ENCODE data around the gene UROC1.

UROC1 gene

DNA sequence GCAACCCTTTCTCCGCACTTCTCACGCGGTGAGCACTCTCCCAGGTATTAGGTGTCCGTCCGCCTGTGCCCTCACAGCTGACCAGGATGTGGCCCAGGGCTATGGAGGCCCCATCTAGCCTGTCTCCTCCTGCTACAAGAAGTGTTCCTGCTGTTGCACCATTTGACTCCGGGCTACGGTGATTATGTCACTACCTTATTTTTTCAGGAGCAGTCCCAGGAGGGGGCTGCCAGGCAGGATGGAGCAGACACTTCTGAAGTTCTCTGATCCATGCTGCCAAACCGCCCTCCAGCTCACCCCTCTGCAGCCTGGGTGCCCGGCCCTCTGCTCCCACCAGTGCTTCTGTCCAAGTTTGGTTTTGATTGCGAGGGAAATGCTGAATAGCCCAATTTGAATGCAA lies 78.8 kb downstream of the UROC1 start:
- DNase-seq: no peak

DNA sequence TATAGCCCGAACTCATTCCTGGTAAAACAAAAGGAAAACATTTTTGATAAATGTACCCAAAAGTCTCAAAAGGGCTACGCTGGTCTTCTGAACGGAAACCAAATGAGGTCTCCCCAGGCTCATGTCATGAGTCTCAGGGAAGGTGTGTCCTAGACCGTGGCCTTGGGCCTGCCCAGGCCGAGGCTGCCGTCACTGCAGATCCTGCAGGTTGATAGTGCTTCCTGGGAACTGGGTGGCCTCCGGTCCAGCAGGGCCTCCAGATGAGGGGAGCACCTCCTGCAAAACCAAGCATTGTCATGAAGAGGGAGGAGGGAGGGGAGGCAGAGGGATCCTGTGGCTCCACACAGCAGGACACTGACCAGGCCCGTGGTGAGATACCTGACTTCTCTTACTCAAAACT lies 79.4 kb downstream of the UROC1 start:
- DNase-seq: no peak

DNA sequence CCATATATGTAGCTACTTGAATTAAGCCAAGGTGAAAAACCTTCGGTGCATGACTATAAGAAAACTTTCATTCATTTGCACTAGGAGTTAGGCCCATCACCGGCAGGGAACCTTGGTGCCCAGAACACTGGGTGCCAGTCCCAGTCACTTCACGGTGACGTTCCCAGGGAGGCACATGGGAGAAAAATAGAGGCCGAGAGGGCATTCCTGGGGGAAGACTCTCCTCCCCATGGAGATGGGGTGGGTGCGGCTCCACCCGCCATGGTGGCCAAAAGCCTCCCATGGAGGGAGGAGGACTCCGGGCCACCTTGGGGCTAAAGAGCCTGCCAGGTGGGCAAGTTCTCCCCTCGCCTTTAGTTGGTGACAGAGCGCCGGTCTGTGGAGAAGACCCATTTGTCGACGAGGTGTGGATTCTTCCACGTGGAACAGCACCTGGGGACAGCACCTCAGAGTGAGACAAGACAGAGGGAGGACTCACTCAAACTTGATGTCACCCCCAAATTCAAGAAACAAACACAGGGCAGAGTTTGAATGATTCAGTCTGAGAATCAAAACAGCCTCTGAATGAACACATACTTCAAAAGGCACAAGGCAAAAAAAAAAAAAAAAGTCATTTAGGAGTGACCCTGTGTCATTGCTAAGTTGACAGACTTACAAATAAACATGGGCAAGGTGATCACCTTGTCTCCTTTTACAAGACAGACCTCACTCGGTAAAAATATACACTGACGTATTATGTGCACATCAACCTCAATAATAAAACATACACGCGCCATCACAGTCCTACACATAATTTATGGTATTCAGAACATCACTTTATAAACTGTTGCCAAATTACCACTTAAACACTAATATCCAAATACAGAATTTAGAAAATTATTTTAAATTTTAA lies 80.5 kb downstream of the UROC1 start:
- DNase-seq: no peak

DNA sequence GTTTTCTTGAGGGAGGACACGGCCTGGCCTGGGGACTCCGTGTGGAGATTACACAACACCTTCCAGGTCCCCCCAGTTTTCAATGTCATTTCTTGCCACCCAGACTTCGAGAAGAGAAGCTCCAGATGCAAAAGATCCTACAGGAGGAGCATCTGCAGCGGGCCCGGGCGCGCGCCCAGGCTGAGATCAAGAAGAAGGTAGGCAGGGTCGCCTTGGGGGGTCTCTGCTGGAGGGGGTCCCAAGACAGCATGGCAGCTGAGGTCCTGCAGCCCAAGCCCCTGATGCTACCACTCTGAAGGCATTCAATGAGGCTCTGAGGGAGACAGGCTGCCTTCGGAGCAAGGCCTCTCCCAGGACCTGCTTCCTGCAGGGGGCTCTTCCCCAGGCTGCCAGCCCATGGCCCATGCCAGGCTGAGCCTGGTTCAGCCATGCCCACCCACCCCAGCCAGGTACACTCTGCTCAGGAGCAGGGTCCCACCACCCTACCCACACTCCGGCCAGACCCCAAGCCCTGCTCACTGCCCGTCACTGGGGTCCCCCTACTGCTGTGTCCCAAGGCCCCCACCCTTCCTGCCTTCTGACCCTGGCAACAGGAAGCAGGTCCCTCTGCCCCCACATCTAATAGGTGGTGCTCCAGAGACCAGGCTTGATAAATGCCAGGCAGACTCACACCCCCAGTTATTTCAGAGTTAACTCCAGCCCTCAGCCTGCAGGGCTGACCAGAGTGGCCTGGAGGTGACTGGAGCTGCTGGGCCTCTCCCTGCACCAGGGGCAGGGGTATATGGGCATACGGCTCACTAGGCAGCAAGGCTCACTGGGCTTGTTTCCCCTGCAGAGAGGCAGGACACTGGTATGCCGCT lies 81.9 kb downstream of the UROC1 start:
- no peak for DNase-seq

DNA sequence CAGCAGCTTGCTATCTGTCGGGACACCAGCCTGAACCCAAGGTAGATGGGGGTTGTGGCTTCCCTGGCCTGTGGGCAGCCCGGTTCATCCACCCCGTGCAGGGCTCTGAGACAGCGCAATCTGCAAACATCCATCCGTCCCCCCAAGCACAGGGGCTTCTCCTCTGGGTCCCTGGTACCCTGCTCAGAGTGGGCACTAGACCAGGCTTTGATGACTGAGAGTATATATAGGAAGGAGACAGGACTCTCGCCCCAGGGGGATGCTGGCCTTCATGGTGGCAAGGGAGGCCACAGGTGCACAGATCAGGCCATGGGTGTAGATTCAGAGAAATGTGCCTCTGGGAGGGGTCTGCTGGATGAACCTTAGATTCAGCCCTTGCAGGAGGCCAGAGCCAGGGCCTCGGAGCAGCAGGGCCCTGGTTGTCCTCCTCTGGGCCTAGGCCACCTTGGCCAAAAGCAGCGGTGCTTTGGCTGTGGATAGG lies 82.6 kb downstream of the UROC1 start:
- DNase-seq: no peak

DNA sequence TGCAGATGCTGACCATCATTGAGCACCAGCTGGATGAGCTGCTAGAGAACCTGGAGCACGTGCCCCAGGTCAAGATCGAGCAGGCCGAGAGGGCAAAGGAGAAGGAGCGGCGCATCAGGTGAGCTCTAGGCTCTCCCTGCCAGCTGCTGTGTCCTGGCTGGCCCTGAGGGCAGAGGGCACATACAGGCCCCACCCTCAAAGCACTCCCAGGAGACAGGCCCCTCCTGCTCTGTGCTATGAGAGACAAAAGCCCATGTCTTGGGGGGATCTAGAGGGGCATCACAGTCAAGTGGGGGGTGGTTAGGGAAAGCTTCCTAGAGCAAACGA lies 83.3 kb downstream of the UROC1 start:
- no peak for DNase-seq

DNA sequence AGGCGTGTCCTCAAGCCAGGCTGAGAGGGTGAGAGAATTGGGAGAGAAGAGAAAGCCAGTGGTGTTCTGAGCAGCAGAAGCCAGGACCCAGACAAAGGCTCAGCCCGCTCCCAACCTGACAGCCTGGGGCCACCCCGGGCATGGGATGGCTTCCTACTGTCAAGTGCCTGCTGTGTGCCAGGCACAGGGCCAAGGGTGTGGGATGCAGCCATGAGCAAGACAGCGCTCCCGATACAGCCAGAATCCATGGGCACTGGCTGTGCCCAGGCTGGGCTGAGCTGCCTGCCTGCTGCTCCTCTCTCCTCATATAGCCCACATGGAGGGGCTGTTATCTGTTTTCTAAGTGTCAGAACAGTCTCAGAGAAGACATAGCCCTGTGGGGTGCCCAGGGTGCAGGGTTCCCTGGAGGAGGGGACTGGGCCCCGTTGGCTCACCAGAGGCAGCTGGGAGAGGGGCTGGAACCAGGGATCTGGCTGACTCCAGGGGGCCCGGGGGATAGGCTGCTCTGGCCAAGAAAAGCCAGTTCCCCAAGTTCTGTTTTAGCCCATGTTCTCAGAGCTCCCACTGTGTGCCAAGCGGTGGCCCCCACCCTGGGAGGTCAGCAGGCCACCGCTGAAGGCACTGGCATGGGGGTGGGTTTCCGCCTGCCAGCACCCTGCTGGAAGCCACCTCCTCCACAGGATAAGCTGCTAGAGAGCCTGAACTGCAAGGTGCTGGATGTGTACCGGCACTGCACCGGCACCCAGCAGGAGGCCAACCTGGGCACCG lies 83.9 kb downstream of the UROC1 start:
- DNase-seq: no peak

DNA sequence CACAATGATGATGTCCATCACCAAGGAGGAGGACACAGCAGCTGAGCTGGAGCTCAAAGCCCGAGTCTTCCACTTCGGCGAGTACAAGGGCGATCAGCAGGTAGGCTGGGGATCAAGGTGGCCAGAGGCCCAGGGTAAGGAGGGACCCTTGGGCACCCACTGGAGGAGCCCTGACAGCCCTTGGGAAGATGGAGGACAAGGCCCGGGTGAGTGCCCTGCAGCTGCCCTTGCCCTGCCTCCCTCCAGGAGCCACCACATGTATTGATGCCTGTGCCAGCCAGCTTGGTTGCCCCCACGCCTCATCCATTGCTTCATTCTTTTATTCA lies 84.5 kb downstream of the UROC1 start:
- DNase-seq: no peak

DNA sequence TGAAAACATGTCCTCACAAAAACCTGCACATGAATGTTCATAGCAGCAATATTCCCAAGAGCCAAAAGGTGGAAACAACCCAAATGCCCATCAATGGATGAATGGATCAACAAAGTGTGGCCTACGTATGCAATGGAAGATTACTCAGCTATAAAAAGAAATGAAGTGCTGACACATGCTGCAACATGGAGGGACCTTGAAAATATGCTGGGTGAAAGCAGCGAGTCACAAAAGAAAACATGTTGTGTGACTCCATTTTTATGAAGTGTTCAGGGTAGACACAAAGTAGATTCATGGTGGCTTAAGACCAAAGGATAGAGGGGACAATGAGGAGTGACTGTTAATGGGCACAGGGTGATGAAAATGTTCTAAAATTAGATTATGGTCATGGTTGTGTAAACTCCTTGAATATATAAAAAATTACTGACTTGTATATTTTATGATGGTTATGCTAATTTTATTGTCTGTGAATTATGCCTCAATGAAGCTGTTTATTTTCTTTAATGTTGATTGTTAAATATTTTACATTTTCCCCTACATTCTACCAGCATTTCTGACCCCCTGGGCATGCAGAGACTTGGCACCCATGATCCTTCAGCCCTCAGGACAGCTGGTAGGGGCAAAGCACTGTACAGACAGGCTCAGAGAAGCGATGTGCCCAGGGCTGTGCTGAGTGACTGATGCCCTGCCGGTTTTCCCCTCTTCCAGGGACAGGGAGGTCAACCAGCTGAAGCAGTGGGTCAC lies 85.0 kb downstream of the UROC1 start:
- no peak for DNase-seq

Data from cerebellar nuclear complex (tissue), 1 donor.